Measurements from ENCODE around the gene LGMN. TPM values are rescaled to one million over a fixed set of nuclear protein-coding genes. Genes with fewer than 3 reads are reported as not detected.

Gene LGMN
- total and polyA plus RNA-seq, 9 of the 15 experiments (the other 6 are each of a cell fraction or from before 2014, with no cell fraction given), result 0.05 to 1.4 (median 0.43) TPM; not detected in 2

- Histone ChIP-seq H3K4me1 (replicated peaks in 1 of 2; ENCODE audit: control insufficient read depth in 2 of 2, insufficient read depth in 2 of 2, low read length in 2 of 2) (no peaks in the 10 kb centered on the region), H3K4me3 (no peak overlapping the region), H4K20me1 (replicated peaks; ENCODE audit: control insufficient read depth, insufficient read depth, low read length) (no peaks in the 10 kb centered on the region), H3K9me3 (replicated peaks; ENCODE audit: control insufficient read depth, insufficient read depth, low read depth, low read length) (no peaks in the 10 kb centered on the region), H3K36me3 (ENCODE audit: control insufficient read depth, insufficient read depth, low read length) (no peaks in the 10 kb centered on the region), H3K27ac (ENCODE audit: extremely low read depth, low read depth, low read length) (no peak overlapping the region), H3K9ac (ENCODE audit: insufficient read depth in 1 of 2, low read depth in 2 of 2, low read length in 2 of 2) (no peak overlapping the region), H2AFZ (ENCODE audit: low read depth, low read length) (no peak overlapping the region), H3K9me1 (ENCODE audit: control insufficient read depth, insufficient read depth, low read length) (no peaks in the 10 kb centered on the region), H3K4me2 (ENCODE audit: insufficient read depth, low read length) (no peak overlapping the region), H3K79me2 (ENCODE audit: control insufficient read depth, insufficient read depth, low read length) (no peaks in the 10 kb centered on the region), H3K27me3 (ENCODE audit: control insufficient read depth in 2 of 2, insufficient read depth in 2 of 2, low read length in 2 of 2) (peaks cover 2 to 42% of the 10 kb centered on the region in 2 experiments; a peak in 4 of 5 replicates)
- WGBS (ENCODE audit: insufficient coverage, low coverage, missing lambda C conversion rate), result 28% methylated on average over 6 of the region's 8 CpGs
- no peak for FAIRE-seq
- POLR2A ChIA-PET, result no interaction called here
- DNase-seq (ENCODE audit: extremely low read depth in 1 of 4, low spot score in 3 of 4), result no peak
- intact Hi-C loops (cut with micrococcal nuclease), result no loop called here
- in situ Hi-C loops (cut with MboI), result loop anchor here (5.0 kb wide), 1 partner anchor 70 kb away; no protein-coding TSS in a partner anchor
- no peak for ATAC-seq
- CTCF ChIA-PET (ENCODE audit: low intra/inter-chr PET ratio), result interaction anchor here (3.3 kb wide), 1 partner anchor 71 kb away, joined by 27 read pairs; no protein-coding TSS in a partner anchor
- no TSS peak for BruUV-seq (replicated peaks)
- TF ChIP-seq CBFA2T3 (IDR thresholded peaks at IDR 0.05) (no peak), ID3 (CRISPR knock-in tag; IDR thresholded peaks at IDR 0.05) (no peak), ID3 (tag; IDR thresholded peaks at IDR 0.05) (no peak), RNF2 (IDR thresholded peaks at IDR 0.05) (no peak), ZNF561 (CRISPR knock-in tag; conservative IDR thresholded peaks at IDR 0.05) (no peak), HES1 (IDR thresholded peaks at IDR 0.05; ENCODE audit: low read depth) (no peak), CBX3 (IDR thresholded peaks at IDR 0.05; ENCODE audit: borderline replicate concordance in 1 of 2, low read length in 2 of 2) (no peak), RBM15 (IDR thresholded peaks at IDR 0.05; ENCODE audit: insufficient read depth, low read length) (no peak), ZZZ3 (IDR thresholded peaks at IDR 0.05) (no peak), ZNF324 (CRISPR knock-in tag; IDR thresholded peaks at IDR 0.05) (no peak), SMARCC2 (IDR thresholded peaks at IDR 0.05; ENCODE audit: low read depth) (no peak), HNRNPUL1 (IDR thresholded peaks at IDR 0.05; ENCODE audit: low read length) (no peak), ZNF384 (IDR thresholded peaks at IDR 0.05; ENCODE audit: low read depth, low read length) (no peak), NR2C2 (CRISPR knock-in tag; IDR thresholded peaks at IDR 0.05) (no peak), NR2C2 (tag; IDR thresholded peaks at IDR 0.05) (no peak), ZNF174 (CRISPR knock-in tag; IDR thresholded peaks at IDR 0.05) (no peak)
Observed at GRCh38 chr14:92712654-92713051, 35.8 kb downstream of the LGMN start.
